Osteocyte (in vitro differentiated cells): ENCODE measurements around the gene C1orf159. TPM values are rescaled to one million over a fixed set of nuclear protein-coding genes. Genes with fewer than 3 reads are reported as not detected.
A peak's percentile ranks its signal among the peaks of the same experiment; 100 is the strongest.

ENCODE experiments used
- DNase-seq: peaks from one replicate; pipeline ENCODE4 v3.0.0; 2021; ENCODE audit warnings: mixed read lengths; ENCODE audit not compliant: unreplicated experiment; ENCODE audit errors: extremely low spot score
- H3K27ac Mint-ChIP-seq: one replicate; pipeline ENCODE4 v1.8.0; 2021; ENCODE audit warnings: mild to moderate bottlenecking, mixed read lengths; ENCODE audit not compliant: unreplicated experiment
- H3K27me3 Mint-ChIP-seq: one replicate; pipeline ENCODE4 v1.8.0; 2021; ENCODE audit warnings: mixed read lengths; ENCODE audit not compliant: unreplicated experiment
- H3K36me3 Mint-ChIP-seq: one replicate; pipeline ENCODE4 v1.8.0; 2021; ENCODE audit warnings: mixed read lengths; ENCODE audit not compliant: unreplicated experiment
- H3K4me1 Mint-ChIP-seq: one replicate; pipeline ENCODE4 v1.8.0; 2021; ENCODE audit warnings: mixed read lengths; ENCODE audit not compliant: unreplicated experiment
- H3K4me3 Mint-ChIP-seq: one replicate; pipeline ENCODE4 v1.8.0; 2021; ENCODE audit warnings: mild to moderate bottlenecking, moderate library complexity, mixed read lengths; ENCODE audit not compliant: unreplicated experiment
- H3K9me3 Mint-ChIP-seq: one replicate; pipeline ENCODE4 v1.8.0; 2021; ENCODE audit warnings: mixed read lengths; ENCODE audit not compliant: unreplicated experiment
- total RNA-seq: library from RNA; stranded (reverse); gene quantifications from 2 replicates; pipeline ENCODE4 v1.2.1, GENCODE V29; 2021
- TF ChIP-seq, protein P1 (sequence below): fragments of 200-600 bp; sonication (generic); IDR thresholded peaks from 2 replicates; pipeline ENCODE4 v1.5.0; 2021; ENCODE audit warnings: antibody characterized with exemption, mild to moderate bottlenecking, moderate library complexity

The C1orf159 gene
- total RNA-seq, 1 donor from 2014 or later, result 16.9 TPM

DNA sequence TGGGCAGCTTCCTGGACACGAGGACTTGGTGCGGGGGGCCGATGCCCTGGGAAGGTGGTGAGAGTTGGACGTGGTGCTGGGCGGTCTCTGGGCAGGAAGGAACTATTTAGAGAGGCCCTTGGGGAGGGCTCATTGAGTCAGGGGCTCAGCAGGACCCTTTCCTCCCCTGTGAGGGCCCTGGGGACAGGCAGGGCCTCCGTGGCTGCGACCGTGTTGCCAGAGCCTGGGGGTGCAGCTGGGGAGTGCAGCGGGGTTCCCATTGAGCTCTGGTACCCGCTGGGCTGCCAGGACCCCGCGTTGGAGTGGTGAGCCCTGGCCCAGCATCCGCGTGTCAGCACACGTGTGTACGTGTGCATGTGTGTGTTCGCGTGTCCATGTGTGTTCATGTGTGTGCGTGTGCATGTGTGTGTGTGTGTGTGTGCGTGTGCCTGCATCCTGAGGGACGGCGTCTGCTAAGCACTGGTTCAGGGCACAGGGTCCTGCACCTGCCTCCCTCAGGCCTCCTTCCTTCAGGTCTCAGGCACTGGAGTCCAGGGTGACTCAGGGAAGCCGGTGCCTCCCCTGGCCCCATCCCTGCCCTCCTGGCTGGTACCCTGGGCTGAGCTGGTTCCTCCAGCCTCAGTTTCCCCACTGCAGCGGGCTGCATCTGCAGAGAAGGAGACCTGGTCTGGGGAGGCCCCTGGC lies 52.5 kb downstream of the C1orf159 start:
- no peak overlapping the region for H3K4me3 Mint-ChIP-seq
- TF ChIP-seq, protein P1, sequence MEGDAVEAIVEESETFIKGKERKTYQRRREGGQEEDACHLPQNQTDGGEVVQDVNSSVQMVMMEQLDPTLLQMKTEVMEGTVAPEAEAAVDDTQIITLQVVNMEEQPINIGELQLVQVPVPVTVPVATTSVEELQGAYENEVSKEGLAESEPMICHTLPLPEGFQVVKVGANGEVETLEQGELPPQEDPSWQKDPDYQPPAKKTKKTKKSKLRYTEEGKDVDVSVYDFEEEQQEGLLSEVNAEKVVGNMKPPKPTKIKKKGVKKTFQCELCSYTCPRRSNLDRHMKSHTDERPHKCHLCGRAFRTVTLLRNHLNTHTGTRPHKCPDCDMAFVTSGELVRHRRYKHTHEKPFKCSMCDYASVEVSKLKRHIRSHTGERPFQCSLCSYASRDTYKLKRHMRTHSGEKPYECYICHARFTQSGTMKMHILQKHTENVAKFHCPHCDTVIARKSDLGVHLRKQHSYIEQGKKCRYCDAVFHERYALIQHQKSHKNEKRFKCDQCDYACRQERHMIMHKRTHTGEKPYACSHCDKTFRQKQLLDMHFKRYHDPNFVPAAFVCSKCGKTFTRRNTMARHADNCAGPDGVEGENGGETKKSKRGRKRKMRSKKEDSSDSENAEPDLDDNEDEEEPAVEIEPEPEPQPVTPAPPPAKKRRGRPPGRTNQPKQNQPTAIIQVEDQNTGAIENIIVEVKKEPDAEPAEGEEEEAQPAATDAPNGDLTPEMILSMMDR, result no peak
- H3K9me3 Mint-ChIP-seq, result no peaks in the 10 kb centered on the region
- DNase-seq, result no peak
- no peaks in the 10 kb centered on the region for H3K27me3 Mint-ChIP-seq
- H3K36me3 Mint-ChIP-seq, result no peaks in the 10 kb centered on the region
- H3K27ac Mint-ChIP-seq, result no peak overlapping the region
- H3K4me1 Mint-ChIP-seq, result peaks cover 31% of the 10 kb centered on the region

DNA sequence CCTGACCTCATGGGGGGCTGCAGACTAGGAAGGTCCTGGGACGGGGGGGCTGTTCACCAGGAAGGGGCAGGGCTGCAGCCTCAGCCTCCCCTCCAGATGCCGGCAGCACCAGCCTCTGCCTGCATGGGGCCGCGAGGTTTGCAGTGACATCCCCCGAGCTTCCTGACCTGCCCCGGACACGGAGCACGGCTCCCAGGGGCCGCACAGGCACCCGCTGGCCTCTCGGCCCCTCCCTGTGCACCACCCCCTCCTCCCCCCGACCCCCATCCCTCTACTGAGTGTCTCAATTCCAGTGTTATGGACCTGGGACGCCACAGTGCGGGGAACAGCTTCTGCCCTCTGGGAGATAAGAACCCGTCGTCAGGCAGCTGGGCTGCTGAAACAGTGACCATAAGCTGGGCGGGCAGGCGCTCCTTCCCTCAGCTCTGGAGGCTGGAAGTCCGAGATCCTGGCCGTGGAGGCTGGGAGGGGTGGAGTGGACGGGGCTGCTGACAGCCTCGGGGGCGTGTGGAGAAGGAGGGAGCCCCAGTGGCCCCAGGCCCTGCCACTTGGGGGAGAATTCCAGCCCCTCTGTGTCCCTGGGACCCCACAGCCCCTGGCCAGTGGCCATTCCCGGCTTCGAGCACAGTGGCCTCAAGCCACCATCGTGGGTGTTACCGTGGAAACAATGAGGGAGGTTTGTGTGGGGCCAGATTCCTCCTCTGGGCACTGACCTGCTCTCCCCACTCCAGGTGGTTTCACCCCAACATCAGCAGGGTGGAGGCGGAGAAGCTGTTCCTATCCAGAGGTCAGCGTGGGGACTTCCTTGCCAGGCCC lies 53.3 kb downstream of the C1orf159 start:
- H3K27ac Mint-ChIP-seq, result no peak overlapping the region
- no peaks in the 10 kb centered on the region for H3K36me3 Mint-ChIP-seq
- H3K27me3 Mint-ChIP-seq, result no peaks in the 10 kb centered on the region
- TF ChIP-seq, protein P1, result no peak
- H3K4me1 Mint-ChIP-seq, result peaks cover 33% of the 10 kb centered on the region
- H3K9me3 Mint-ChIP-seq, result no peaks in the 10 kb centered on the region
- no peak overlapping the region for H3K4me3 Mint-ChIP-seq
- no peak for DNase-seq

DNA sequence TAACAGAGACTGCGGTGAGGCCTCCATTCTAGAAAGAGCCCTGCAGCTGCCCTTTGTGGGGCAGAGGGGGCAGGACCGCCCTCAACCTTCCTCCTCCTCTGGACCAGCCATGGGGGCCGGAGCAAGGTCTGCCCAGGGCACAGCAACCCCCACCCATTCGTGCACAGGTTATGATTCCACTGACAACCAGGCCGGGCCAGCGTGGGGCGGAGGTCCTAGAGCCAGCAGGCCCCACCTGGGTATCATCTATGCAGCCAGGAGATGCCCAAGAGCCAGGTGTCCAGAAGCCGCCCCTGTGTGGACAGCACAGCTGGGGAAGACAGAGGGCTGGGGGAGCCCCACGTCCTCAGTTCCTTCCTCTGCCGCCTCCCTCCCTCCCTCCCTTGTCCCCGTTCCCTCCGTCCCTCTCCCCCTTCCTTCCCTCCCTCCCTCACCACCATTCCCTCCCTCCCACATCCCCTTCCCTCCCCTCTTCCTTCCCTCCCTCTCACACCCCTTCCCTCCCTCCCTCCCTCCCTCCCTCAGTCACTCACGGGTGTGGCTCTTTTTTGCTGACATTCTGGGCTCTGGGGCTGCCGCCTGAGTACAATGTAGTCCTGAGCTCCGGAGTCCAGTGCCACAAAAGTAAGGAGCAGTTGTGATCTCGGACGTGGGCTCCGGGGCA lies 54.1 kb downstream of the C1orf159 start:
- no peaks in the 10 kb centered on the region for H3K9me3 Mint-ChIP-seq
- no peak overlapping the region for H3K27ac Mint-ChIP-seq
- TF ChIP-seq, protein P1, result no peak

DNA sequence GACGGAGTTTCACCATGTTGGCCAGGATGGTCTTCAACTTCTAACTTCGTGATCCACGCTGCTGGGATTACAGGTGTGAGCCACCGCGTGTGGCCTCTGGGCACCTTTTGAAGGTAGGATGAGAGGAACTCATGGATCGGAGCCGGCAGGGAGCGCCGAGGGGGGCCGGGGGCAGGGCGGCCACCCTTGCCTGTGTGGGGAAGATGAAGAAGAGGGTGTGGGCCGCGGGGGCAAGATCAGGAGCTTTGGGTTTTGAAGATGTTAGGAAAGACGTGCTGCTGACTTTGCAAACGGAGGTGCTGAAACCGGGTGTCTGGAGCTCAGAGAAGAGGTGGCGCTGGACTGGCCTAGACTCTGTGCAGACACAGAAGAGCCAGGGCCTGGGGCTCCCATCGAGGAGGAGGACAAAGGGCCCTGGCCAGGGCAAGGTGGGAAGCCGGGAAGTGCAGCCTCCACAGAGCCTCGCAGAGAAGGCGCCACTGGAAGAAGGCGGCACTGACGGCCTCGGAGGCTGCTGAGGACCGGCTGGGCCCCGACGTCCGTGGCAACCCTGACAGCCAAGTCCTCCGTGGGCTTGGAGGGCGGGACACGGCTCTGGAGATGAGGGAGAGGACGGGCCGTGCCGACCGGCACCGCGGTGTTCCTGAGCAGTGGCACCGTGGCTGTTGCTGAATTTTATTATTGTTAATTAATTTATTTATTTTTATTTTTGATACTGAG lies 55.4 kb downstream of the C1orf159 start:
- peak overlapping the region; percentile 55 for H3K4me3 Mint-ChIP-seq
- H3K27ac Mint-ChIP-seq, result no peak overlapping the region
- DNase-seq, result no peak
- H3K27me3 Mint-ChIP-seq, result no peaks in the 10 kb centered on the region
- H3K9me3 Mint-ChIP-seq, result no peaks in the 10 kb centered on the region
- TF ChIP-seq, protein P1, result no peak
- peaks cover 33% of the 10 kb centered on the region for H3K4me1 Mint-ChIP-seq
- H3K36me3 Mint-ChIP-seq, result peaks cover 2% of the 10 kb centered on the region

More for the DNA sequence above, 54.1 kb downstream of the C1orf159 start:
- H3K4me3 Mint-ChIP-seq, result no peak overlapping the region
- peaks cover 33% of the 10 kb centered on the region for H3K4me1 Mint-ChIP-seq
- DNase-seq, result no peak
- no peaks in the 10 kb centered on the region for H3K27me3 Mint-ChIP-seq
- no peaks in the 10 kb centered on the region for H3K36me3 Mint-ChIP-seq
